ENCODE measurements around the gene ECHS1. TPM values are rescaled to one million over a fixed set of nuclear protein-coding genes. Genes with fewer than 3 reads are reported as not detected.

The ECHS1 gene
- polyA plus RNA-seq, 1 of the 3 experiments (the other 2 are of a cell fraction): 97.8 TPM

DNA sequence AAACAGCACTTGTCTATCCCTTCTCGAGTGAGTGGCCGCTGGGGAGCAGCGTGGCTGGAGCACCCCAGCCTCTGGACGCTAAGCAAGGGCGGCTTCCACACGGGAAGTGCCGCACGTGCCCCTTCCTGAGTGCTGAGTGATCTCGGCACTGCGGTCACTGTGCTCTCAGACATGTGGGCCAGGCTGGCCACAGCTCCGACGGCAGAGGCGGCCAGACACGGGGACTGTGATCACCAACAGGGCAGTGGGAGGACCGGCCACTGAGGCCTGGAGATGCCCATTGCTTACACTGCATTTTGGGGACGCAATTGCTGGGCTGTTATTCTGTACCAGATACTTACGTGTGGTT lies 7.0 kb downstream of the ECHS1 start:
- no peaks in the 10 kb centered on the region for H3K9me3 ChIP-seq
- no peaks in the 10 kb centered on the region for H3K79me2 ChIP-seq (ENCODE audit: insufficient read depth)
- H3K9me2 ChIP-seq: no peaks in the 10 kb centered on the region
- no peaks in the 10 kb centered on the region for H3F3A ChIP-seq (replicated peaks; ENCODE audit: insufficient read depth)
- WGBS (ENCODE audit: low lambda C conversion rate): 95% methylated on average over 10 of the region's 17 CpGs
- DNase-seq: no peak
- peaks cover 19 to 67% of the 10 kb centered on the region in 2 experiments for H3K36me3 ChIP-seq (replicated peaks in 1 of 2; ENCODE audit: control insufficient read depth in 1 of 2, insufficient read depth in 2 of 2, low read length in 1 of 2)
- H3K4me2 ChIP-seq: no peak overlapping the region
- ChIA-PET POLR2A (interaction anchor here (1.0 kb wide), 1 partner anchor 12 kb away, joined by 3 read pairs; no protein-coding TSS in a partner anchor), CTCF (interaction anchor here (1.4 kb wide), 1 partner anchor 37 kb away, joined by 3 read pairs; no protein-coding TSS in a partner anchor)
- H2AFZ ChIP-seq (ENCODE audit: low read depth): no peak overlapping the region
- H4K20me1 ChIP-seq (ENCODE audit: insufficient read depth): no peaks in the 10 kb centered on the region
- H3K27me3 ChIP-seq (ENCODE audit: insufficient read depth): no peaks in the 10 kb centered on the region
- H3K27ac ChIP-seq (ENCODE audit: low read depth in 2 of 2, low read length in 1 of 2): no peak overlapping the region
- no peak overlapping the region for H3K4me3 ChIP-seq (ENCODE audit: low read depth in 2 of 2, low read length in 1 of 2)
- no peaks in the 10 kb centered on the region; a peak in 1 of 4 replicates for H3K4me1 ChIP-seq (ENCODE audit: control insufficient read depth in 1 of 2, insufficient read depth in 2 of 2, low read depth in 1 of 2, low read length in 1 of 2)
- H3K9ac ChIP-seq: no peak overlapping the region
- TF ChIP-seq SIN3A (IDR thresholded peaks at IDR 0.05; ENCODE audit: borderline replicate concordance, low read depth, low read length) (no peak), RAD21 (IDR thresholded peaks at IDR 0.05; ENCODE audit: low read length) (no peak), CHD2 (IDR thresholded peaks at IDR 0.05; ENCODE audit: low read length, partially characterized antibody) (no peak), TEAD4 (IDR thresholded peaks at IDR 0.05; ENCODE audit: borderline replicate concordance, insufficient read depth) (no peak), NFIC (IDR thresholded peaks at IDR 0.05; ENCODE audit: borderline replicate concordance) (no peak)
- TF ChIP-seq, protein P1, sequence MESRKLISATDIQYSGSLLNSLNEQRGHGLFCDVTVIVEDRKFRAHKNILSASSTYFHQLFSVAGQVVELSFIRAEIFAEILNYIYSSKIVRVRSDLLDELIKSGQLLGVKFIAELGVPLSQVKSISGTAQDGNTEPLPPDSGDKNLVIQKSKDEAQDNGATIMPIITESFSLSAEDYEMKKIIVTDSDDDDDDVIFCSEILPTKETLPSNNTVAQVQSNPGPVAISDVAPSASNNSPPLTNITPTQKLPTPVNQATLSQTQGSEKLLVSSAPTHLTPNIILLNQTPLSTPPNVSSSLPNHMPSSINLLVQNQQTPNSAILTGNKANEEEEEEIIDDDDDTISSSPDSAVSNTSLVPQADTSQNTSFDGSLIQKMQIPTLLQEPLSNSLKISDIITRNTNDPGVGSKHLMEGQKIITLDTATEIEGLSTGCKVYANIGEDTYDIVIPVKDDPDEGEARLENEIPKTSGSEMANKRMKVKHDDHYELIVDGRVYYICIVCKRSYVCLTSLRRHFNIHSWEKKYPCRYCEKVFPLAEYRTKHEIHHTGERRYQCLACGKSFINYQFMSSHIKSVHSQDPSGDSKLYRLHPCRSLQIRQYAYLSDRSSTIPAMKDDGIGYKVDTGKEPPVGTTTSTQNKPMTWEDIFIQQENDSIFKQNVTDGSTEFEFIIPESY (IDR thresholded peaks at IDR 0.05; ENCODE audit: borderline replicate concordance, low read depth): no peak

DNA sequence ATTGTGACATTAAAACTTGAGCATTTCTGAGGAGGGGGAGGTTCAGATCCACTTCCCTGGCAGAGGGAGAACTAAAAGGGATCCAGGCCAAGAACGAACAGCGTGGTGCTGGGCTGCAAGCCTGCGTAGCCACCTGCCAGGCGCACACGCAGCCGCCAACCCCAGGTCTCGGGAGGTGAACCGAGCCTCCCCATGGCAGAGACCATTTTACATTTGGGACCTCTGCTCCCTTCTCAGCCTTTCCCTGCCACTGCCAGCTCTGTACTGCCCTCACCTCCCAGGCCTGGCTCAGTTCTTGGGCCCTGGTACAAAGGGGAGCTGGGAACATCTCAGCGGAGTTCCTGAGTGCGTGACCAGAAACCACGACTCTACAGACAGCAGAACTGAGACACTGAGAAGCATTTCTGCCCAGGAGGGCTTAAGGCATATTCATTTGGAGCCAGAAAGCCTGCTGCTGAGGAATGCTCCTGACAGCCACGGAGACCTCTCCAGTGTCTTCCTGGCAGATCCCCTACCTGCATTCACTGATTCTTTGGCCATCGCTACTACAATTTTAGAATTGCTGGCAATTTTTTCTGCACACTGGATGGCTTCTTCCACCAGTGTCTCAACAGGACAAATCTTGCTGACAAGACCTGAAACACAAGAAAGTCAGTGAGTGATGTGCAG lies 7.6 kb downstream of the ECHS1 start:
- CTCF ChIA-PET: interaction anchor here (1.4 kb wide), 1 partner anchor 36 kb away, joined by 3 read pairs; no protein-coding TSS in a partner anchor

More for the DNA sequence above, 7.6 kb downstream of the ECHS1 start:
- no peak for DNase-seq
- Histone ChIP-seq H3K27me3 (ENCODE audit: insufficient read depth) (no peaks in the 10 kb centered on the region), H3K27ac (ENCODE audit: low read depth in 2 of 2, low read length in 1 of 2) (no peak overlapping the region), H3K4me3 (ENCODE audit: low read depth in 2 of 2, low read length in 1 of 2) (no peak overlapping the region), H3K36me3 (replicated peaks in 1 of 2; ENCODE audit: control insufficient read depth in 1 of 2, insufficient read depth in 2 of 2, low read length in 1 of 2) (peaks cover 19 to 67% of the 10 kb centered on the region in 2 experiments), H3K4me2 (no peak overlapping the region), H3K9me3 (no peaks in the 10 kb centered on the region), H3K9ac (no peak overlapping the region), H4K20me1 (ENCODE audit: insufficient read depth) (no peaks in the 10 kb centered on the region), H3F3A (replicated peaks; ENCODE audit: insufficient read depth) (no peaks in the 10 kb centered on the region), H2AFZ (ENCODE audit: low read depth) (no peak overlapping the region), H3K9me2 (no peaks in the 10 kb centered on the region), H3K79me2 (ENCODE audit: insufficient read depth) (no peaks in the 10 kb centered on the region), H3K4me1 (ENCODE audit: control insufficient read depth in 1 of 2, insufficient read depth in 2 of 2, low read depth in 1 of 2, low read length in 1 of 2) (peaks cover 0 to 2% of the 10 kb centered on the region in 2 experiments; a peak in 1 of 4 replicates)
- POLR2A ChIA-PET: no interaction called here
- WGBS (ENCODE audit: low lambda C conversion rate): 96% methylated on average over 5 of the region's 13 CpGs
- TF ChIP-seq JUND (IDR thresholded peaks at IDR 0.05) (no peak), NRF1 (IDR thresholded peaks at IDR 0.05; ENCODE audit: low read depth, low read length) (no peak), SIN3A (IDR thresholded peaks at IDR 0.05; ENCODE audit: borderline replicate concordance, low read depth, low read length) (no peak), FOXJ3 (CRISPR knock-in tag; IDR thresholded peaks at IDR 0.05) (no peak), TAF1 (IDR thresholded peaks at IDR 0.05; ENCODE audit: borderline replicate concordance, low read depth, low read length) (no peak), FOSL2 (IDR thresholded peaks at IDR 0.05; ENCODE audit: borderline replicate concordance, low read depth) (no peak)
- TF ChIP-seq, protein P2, sequence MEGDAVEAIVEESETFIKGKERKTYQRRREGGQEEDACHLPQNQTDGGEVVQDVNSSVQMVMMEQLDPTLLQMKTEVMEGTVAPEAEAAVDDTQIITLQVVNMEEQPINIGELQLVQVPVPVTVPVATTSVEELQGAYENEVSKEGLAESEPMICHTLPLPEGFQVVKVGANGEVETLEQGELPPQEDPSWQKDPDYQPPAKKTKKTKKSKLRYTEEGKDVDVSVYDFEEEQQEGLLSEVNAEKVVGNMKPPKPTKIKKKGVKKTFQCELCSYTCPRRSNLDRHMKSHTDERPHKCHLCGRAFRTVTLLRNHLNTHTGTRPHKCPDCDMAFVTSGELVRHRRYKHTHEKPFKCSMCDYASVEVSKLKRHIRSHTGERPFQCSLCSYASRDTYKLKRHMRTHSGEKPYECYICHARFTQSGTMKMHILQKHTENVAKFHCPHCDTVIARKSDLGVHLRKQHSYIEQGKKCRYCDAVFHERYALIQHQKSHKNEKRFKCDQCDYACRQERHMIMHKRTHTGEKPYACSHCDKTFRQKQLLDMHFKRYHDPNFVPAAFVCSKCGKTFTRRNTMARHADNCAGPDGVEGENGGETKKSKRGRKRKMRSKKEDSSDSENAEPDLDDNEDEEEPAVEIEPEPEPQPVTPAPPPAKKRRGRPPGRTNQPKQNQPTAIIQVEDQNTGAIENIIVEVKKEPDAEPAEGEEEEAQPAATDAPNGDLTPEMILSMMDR (IDR thresholded peaks at IDR 0.05): no peak
- TF ChIP-seq, protein P3, sequence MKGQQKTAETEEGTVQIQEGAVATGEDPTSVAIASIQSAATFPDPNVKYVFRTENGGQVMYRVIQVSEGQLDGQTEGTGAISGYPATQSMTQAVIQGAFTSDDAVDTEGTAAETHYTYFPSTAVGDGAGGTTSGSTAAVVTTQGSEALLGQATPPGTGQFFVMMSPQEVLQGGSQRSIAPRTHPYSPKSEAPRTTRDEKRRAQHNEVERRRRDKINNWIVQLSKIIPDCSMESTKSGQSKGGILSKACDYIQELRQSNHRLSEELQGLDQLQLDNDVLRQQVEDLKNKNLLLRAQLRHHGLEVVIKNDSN (IDR thresholded peaks at IDR 0.05; ENCODE audit: borderline replicate concordance, low read depth): no peak
- TF ChIP-seq, protein P4, sequence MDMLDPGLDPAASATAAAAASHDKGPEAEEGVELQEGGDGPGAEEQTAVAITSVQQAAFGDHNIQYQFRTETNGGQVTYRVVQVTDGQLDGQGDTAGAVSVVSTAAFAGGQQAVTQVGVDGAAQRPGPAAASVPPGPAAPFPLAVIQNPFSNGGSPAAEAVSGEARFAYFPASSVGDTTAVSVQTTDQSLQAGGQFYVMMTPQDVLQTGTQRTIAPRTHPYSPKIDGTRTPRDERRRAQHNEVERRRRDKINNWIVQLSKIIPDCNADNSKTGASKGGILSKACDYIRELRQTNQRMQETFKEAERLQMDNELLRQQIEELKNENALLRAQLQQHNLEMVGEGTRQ (IDR thresholded peaks at IDR 0.05; ENCODE audit: borderline replicate concordance, low read depth, low read length): no peak
- TF ChIP-seq, protein P5, sequence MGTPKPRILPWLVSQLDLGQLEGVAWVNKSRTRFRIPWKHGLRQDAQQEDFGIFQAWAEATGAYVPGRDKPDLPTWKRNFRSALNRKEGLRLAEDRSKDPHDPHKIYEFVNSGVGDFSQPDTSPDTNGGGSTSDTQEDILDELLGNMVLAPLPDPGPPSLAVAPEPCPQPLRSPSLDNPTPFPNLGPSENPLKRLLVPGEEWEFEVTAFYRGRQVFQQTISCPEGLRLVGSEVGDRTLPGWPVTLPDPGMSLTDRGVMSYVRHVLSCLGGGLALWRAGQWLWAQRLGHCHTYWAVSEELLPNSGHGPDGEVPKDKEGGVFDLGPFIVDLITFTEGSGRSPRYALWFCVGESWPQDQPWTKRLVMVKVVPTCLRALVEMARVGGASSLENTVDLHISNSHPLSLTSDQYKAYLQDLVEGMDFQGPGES (IDR thresholded peaks at IDR 0.05; ENCODE audit: low read depth, low read length): no peak
